Activated T-cell treated with anti-CD3 and anti-CD28 coated beads, Interleukin-2, amount 50 U/mL, for 1 hour (primary cell): ENCODE data around the gene B4GALNT2.
"Not testable (repeated sequence)": the region's sequence is repeated elsewhere in the genome, so short reads cannot be mapped to it uniquely, and the experiment has no call there.

Experiments used
- DNase-seq: peaks from one replicate; pipeline ENCODE4 v3.0.0-alpha.2; 2020

B4GALNT2 gene

GRCh38 chr17:49122566-49122965 lies 10.0 kb upstream of the B4GALNT2 start:
- DNase-seq: no peak

GRCh38 chr17:49123061-49123460 lies 9.5 kb upstream of the B4GALNT2 start:
- no peak for DNase-seq

DNA sequence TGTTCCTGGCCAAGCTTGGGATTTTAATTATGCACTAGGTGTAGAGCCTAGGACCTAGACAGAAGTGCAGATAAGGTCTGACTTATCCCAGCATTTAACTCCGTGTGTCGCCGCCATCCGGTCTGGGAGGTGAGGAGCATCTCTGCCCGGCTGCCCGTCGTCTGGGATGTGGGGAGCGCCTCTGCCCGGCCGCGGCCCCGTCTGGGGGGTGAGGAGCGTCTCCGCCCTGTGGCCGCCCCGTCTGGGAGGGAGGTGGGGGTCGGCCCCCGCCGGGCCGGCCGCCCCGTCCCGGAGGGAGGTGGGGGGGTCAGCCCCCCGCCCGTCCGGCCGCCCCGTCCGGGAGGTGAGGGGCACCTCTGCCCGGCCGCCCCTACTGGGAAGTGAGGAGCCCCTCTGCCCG lies 7.1 kb upstream of the B4GALNT2 start:
- DNase-seq: no peak

DNA sequence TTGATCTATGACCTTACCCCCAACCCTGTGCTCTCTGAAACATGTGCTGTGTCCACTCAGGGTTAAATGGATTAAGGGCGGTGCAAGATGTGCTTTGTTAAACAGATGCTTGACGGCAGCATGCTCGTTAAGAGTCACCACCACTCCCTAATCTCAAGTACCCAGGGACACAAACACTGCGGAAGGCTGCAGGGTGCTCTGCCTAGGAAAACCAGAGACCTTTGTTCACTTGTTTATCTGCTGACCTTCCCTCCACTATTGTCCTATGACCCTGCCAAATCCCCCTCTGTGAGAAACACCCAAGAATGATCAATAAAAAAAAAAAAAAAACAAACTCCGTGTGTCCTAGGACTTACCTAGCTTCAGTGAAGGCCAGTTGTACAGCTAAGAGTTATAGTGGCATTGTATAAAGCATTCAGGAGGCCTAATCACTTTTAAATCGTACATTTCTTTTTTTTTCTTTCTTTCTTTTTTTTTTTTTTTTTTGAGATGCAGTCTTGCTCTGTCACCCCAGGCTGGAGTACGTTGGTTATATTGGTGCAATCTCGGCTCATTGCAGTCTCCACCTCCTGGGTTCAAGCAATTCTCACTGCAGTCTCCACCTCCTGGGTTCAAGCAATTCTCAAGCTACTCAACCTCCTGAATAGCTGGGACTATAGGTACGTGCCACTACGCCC lies 6.2 kb upstream of the B4GALNT2 start:
- not testable (repeated sequence) for DNase-seq

- DNase-seq: not testable (repeated sequence)
Observed at GRCh38 chr17:49129359-49129950, 3.1 kb upstream of the B4GALNT2 start.

DNA sequence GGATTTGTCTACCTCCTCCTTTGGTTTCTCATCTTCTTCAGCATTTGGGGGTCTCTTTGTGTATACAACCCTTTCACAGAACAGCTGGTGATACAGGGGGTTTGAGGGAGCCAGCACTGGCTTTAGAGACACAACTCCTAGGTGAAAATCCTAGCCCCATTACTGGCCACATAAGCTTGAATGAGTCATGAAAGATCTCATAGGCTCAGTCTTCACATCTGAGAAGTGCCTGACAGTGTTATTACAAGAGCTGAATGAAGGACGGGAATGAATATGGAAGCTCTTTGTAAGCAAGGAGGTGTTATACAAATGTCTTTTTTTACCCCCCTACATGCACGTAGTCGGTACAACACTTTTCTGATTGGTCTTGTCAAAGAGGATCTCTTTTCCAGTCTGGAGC lies 1.7 kb upstream of the B4GALNT2 start:
- no peak for DNase-seq

DNA sequence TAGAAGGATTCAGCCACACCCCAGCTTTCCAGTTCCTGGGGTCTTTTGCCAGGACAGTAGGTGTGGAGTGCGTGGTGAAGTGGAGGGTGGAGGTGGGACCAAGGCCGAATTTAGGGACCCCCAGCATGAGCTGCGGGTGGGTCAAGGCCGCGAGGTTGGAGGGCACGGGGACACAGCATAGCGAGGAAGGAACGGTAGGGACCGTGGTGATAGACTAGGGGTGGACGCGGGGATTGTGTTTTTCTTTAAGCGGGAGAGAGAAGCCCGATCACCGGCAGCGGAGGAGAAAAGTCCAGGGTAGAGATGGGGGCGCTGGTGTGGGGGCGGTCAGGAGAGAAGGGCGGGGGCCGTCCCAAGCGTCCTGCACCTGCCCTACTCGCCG lies 261 bp upstream of the B4GALNT2 start:
- no peak for DNase-seq

GRCh38 chr17:49136335-49136734 lies 3.8 kb downstream of the B4GALNT2 start:
- DNase-seq: no peak

DNA sequence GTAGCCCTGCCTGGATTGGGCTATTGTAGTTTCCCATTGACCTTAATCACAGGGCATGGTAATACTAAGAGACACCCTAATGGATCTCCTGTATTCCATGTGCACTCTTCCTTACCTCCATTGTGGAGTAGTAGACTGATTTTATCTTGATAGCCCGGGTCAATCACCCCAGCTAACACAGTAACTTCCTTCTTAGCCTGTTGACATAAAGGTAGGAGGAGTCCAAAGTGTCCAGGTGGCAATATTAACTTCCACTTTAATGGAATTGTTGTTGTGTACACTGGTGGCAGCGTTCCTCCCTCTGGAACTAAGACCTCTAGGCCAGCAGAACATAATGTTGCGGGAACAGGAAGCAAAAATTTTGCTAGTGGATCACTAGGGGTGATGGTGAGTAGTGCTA lies 13.1 kb downstream of the B4GALNT2 start:
- DNase-seq: not testable (repeated sequence)

DNA sequence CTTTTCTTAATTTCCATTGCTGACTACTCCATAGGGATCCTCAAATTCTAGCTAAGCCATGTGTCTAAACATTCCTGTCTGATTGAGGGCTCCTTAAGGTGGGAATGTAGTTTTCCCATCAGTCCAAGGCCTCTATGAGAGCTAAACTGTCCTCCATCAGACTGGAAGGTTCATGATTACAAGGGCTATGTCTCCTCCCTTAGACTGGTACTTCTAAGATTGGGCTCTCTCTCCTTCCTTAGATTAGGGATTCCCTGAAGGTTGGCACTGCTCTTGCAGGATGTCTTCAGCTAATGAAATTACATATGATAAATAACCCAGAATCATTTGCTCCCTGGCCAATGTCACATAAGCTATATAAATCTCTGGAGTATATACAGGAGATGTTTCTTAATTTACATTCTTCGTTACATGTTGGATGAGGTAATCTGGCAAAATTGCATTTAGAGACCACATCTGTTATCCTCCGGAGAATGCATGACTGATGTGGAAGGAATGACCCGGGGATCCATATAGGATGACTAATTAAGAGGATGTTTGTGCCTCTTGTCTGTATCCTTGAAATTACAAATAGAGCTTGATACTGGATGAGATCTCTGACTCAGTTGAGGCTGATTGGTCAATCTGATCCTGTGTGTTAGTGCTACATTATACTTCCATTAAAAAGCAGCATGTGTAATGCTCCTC lies 14.2 kb downstream of the B4GALNT2 start:
- DNase-seq: no peak

- no peak for DNase-seq
Observed at GRCh38 chr17:49148171-49148570, 15.6 kb downstream of the B4GALNT2 start.

DNA sequence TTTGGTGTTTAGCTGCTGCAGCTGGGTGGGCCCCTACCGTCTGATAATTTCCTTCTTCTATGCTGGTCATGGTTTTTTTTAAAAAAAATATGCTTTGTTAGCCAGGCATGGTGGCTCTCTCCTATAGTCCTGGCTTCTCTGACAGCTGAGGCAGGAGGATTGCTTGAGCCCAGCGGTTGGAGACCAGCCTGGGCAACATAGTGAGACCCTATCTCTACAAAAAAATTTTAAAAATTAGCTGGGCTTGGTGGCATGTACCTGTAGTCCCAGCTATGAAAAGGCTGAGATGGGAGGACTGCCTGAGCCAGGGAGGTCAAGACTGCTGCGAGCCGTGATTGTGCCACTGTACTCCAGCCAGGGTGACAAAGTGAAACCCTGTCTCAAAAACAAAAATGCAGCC lies 19.4 kb downstream of the B4GALNT2 start:
- DNase-seq: no peak

DNA sequence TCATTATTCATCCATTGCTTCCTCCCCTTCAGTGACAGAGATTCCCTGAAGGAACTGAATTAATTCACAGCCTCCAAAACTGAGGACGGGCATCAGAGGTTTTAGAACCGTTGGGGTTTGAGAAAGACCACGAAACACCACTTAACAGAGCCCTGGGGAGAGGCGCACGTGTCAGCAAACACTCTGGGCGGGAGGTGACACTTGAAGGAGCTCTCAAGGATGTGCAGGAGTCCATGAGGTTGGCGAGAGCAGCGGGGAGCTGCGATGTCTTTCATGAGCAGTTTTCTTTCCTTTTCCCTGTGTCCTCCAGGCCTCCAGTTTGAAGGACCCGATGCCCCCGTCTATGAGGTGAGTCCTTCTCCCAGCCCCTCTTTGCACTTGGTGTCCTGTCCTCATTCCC lies 23.7 kb downstream of the B4GALNT2 start:
- DNase-seq: no peak

DNA sequence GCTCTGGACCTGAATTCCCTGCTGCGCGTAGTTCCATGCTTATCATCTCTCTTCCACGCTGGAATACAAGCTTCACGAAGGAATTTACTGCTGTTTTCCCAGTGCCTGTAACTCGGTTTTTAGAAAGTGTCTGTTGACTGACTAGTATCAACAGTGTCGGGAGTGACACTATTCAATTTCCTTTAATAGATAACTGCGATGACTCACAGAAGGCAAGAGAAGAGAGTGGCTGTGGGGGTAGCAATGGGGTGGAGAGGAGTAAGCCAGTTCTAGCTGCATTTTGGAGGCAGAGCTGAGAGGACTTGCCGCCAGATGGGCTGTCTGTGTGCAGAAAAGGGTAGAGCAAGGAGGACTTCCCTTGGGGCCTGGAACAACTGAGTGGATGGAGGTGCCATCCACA lies 25.2 kb downstream of the B4GALNT2 start:
- no peak for DNase-seq

GRCh38 chr17:49162866-49163265 lies 30.3 kb downstream of the B4GALNT2 start:
- DNase-seq: no peak

GRCh38 chr17:49165143-49165542 lies 32.6 kb downstream of the B4GALNT2 start:
- DNase-seq: no peak

- DNase-seq: no peak
Observed at GRCh38 chr17:49168706-49169105, 36.1 kb downstream of the B4GALNT2 start.

- DNase-seq: no peak
Observed at GRCh38 chr17:49170216-49170615, 37.6 kb downstream of the B4GALNT2 start.

GRCh38 chr17:49170711-49171110 lies 38.1 kb downstream of the B4GALNT2 start:
- not testable (repeated sequence) for DNase-seq

GRCh38 chr17:49175978-49176377 lies 43.4 kb downstream of the B4GALNT2 start:
- not testable (repeated sequence) for DNase-seq

- DNase-seq: peak; percentile 71
Observed at GRCh38 chr17:49180303-49180702, 47.7 kb downstream of the B4GALNT2 start.

DNA sequence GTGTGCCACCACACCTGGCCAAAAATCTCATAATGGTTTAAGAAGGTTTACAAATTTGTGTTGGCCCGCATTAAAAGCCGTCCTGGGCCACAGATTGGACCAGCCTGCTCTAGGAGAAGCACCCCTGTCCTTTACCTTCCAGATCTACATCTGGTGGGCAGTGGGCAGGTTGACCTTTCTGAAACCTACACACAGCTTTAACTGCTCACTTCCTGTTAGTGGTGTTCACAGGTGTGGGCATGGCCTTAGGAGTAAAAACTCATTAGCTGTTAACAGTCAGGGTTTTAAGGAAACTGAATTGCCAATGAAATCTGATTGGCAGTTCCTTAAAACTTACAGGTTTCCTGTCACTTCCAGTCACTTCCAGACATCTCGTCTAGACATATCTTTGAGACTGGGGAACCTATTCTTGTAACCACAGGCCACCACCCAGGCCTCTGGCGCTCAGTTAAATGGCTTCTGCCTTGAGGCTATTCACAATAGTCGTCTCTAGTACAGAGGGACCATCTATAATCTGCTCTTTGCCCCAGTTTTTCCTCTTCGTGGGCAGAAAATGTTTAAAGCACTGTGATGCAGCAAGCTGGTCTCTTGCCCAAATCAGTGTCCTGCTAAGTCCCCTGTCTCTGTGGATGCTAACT lies 48.5 kb downstream of the B4GALNT2 start:
- DNase-seq: no peak

GRCh38 chr17:49183341-49183740 lies 50.8 kb downstream of the B4GALNT2 start:
- no peak for DNase-seq

- DNase-seq: no peak
Observed at GRCh38 chr17:49183801-49184200, 51.2 kb downstream of the B4GALNT2 start.
